PC-3 (cell line): ENCODE measurements around the gene HNRNPAB.

ENCODE experiments used
- EZH2 ChIP-seq: fragments of 300-600 bp; sonication (generic); IDR thresholded peaks from one replicate; pipeline ENCODE4 v1.6.1; 2017; ENCODE audit warnings: antibody characterized with exemption, mild to moderate bottlenecking, low read length; ENCODE audit not compliant: unreplicated experiment
- TF ChIP-seq, protein P1 (sequence below): fragments of 300-600 bp; sonication (generic); conservative IDR thresholded peaks from 2 replicates; pipeline ENCODE4 v1.5.1; 2017; ENCODE audit warnings: antibody characterized with exemption, low read depth, mild to moderate bottlenecking, low read length

DNA sequence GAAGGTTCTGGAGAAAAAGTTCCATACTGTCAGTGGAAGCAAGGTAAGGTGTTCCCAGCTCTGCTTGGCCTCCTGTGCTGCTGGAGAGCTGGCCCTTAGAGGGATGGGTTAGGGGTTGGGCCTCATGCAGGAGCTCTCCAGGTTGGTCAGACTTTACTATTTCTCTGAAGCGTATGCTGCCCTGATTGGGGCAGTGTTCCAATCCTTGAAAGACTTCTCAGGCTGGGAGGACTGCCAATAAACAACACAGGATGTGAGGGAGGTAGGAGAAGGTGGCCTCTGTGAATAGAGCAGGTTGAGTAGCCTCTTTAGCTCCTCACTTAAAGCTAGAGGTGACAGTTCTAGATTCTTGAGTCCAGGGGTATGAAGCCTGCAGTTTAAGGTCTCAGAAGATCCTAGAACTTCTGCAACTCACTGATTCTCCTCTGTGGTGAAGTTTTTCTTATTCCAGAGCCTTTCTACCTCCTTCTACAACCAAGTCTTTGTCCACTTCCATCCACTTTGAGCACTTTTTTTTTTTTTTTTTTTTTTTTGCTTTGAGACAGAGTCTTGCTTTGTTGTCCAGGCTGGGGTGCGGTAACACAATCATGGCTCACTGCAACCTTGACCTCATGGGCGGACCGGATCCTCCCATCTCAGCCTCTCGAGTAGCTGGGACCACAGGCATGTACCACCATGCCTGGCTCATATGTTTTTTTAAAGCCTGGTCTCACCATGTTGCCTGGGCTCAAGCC, 3.0 kb downstream of the HNRNPAB start:
- TF ChIP-seq, protein P1, sequence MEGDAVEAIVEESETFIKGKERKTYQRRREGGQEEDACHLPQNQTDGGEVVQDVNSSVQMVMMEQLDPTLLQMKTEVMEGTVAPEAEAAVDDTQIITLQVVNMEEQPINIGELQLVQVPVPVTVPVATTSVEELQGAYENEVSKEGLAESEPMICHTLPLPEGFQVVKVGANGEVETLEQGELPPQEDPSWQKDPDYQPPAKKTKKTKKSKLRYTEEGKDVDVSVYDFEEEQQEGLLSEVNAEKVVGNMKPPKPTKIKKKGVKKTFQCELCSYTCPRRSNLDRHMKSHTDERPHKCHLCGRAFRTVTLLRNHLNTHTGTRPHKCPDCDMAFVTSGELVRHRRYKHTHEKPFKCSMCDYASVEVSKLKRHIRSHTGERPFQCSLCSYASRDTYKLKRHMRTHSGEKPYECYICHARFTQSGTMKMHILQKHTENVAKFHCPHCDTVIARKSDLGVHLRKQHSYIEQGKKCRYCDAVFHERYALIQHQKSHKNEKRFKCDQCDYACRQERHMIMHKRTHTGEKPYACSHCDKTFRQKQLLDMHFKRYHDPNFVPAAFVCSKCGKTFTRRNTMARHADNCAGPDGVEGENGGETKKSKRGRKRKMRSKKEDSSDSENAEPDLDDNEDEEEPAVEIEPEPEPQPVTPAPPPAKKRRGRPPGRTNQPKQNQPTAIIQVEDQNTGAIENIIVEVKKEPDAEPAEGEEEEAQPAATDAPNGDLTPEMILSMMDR, result no peak
- no peak for TF ChIP-seq EZH2
